GM23338 (cell line): ENCODE measurements around the gene ARL4D.

Experiments
- CTCF ChIP-seq, 2 experiments: fragments of 200-600 bp in 1 of 2; sonication (generic) in 1 of 2; conservative IDR thresholded peaks; 2 replicates each; pipeline versions ENCODE4 v1.5.1 to v1.6.1; 2016 to 2017; ENCODE audit warnings: antibody characterized with exemption in 2 of 2, low read depth in 2 of 2, mild to moderate bottlenecking in 2 of 2, moderate library complexity in 1 of 2
- EZH2 ChIP-seq: fragments of 200-600 bp; sonication (generic); IDR thresholded peaks from one replicate; pipeline ENCODE4 v1.8.0; 2017; ENCODE audit warnings: antibody characterized with exemption, mild to moderate bottlenecking, low read depth; ENCODE audit not compliant: unreplicated experiment
- POLR2AphosphoS5 ChIP-seq: IDR thresholded peaks from 2 replicates; pipeline ENCODE4 v1.6.1; 2016; ENCODE audit warnings: antibody characterized with exemption, low read depth
- REST ChIP-seq: IDR thresholded peaks from one replicate; pipeline ENCODE4 v1.6.1; 2018; ENCODE audit warnings: antibody characterized with exemption; ENCODE audit not compliant: unreplicated experiment
- ZNF114 ChIP-seq: fragments of 250-450 bp; sonication (Bioruptor Pico); IDR thresholded peaks from 2 replicates; pipeline ENCODE4 v1.5.0; 2020; ENCODE audit warnings: mild to moderate bottlenecking, moderate library complexity
- ZNF331 ChIP-seq: fragments of 250-450 bp; sonication (Bioruptor Pico); IDR thresholded peaks from 2 replicates; pipeline ENCODE4 v1.5.0; 2020; ENCODE audit warnings: low read depth, mild to moderate bottlenecking, moderate library complexity

- TF ChIP-seq CTCF (conservative IDR thresholded peaks at IDR 0.05; ENCODE audit: low read depth in 2 of 2) (peak; percentile 96 to 98), EZH2 (no peak), POLR2AphosphoS5 (no peak), REST (no peak), ZNF114 (CRISPR knock-in tag) (no peak), ZNF331 (CRISPR knock-in tag) (no peak)
Measured at GRCh38 chr17:43393944-43394482, 4.8 kb upstream of the ARL4D start.
